GM12878 (cell line): ENCODE results near the gene MBD5. TPM values are rescaled to one million over a fixed set of nuclear protein-coding genes. Genes with fewer than 3 reads are reported as not detected.

ENCODE experiments used
- ATAC-seq: fragments of 200-7000 bp; cut with Tn5 transposase; 3 replicates; pipeline ENCODE4 v1.9.1; 2020; ENCODE audit warnings: mild to moderate bottlenecking, moderate library complexity
- BruUV-seq: library from RNA; stranded (reverse); fragments of 400-500 nt; replicated peaks from 2 replicates; lab custom pipeline; 2021; lab: Mats Ljungman, UMichigan
- CTCF ChIA-PET: fragments of 300-600 bp; sonication (Branson Sonifier 250); formaldehyde crosslinking; extraction: SDS; loops from one replicate; lab custom pipeline; 2021; ENCODE audit warnings: inconsistent platforms; lab: Yijun Ruan, JAX
- POLR2A ChIA-PET: fragments of 350-600 bp; formaldehyde crosslinking; extraction: SDS; loops from one replicate; lab custom pipeline; 2021; ENCODE audit warnings: inconsistent platforms; lab: Charles Lee
- RAD21 ChIA-PET: fragments of 300-600 bp; sonication (Branson Sonifier 250); formaldehyde crosslinking; loops from one replicate; lab custom pipeline; 2023; ENCODE audit warnings: antibody characterized with exemption; ENCODE audit not compliant: unreplicated experiment; lab: Charles Lee
- SMC1A ChIA-PET: fragments of 300-600 bp; sonication (Branson Sonifier 250); formaldehyde crosslinking; loops from one replicate; lab custom pipeline; 2023; ENCODE audit not compliant: unreplicated experiment, uncharacterized antibody; lab: Charles Lee
- DNase-seq: peaks from one replicate; pipeline ENCODE4 v3.0.0-alpha.2; 2011; ENCODE audit warnings: low read depth, low spot score
- FAIRE-seq: peaks from 3 replicates; lab custom pipeline; 2011; peaks lifted over from hg19 to GRCh38; lab: Jason Lieb, UNC
- H2AFZ ChIP-seq: 2 replicates; pipeline ENCODE4 v1.6.0; 2011; ENCODE audit warnings: low read depth, low read length, control low read depth; ENCODE audit not compliant: control insufficient read depth
- H3K27ac ChIP-seq: 2 replicates; pipeline ENCODE4 v1.5.1; 2011; ENCODE audit warnings: control low read depth; ENCODE audit not compliant: control insufficient read depth, insufficient read depth
- H3K27me3 ChIP-seq, 2 experiments: replicated peaks in 1 of 2; 2 replicates each; pipeline versions ENCODE4 v1.6.0 to v1.6.1; 2011; ENCODE audit warnings: low read length in 1 of 2; ENCODE audit not compliant: control insufficient read depth in 2 of 2, insufficient read depth in 2 of 2
- H3K36me3 ChIP-seq, 2 experiments: 2 replicates each; pipeline ENCODE4 v1.5.1; 2011; ENCODE audit warnings: low read length in 1 of 2; ENCODE audit not compliant: control insufficient read depth in 2 of 2, insufficient read depth in 2 of 2
- H3K4me1 ChIP-seq: 2 replicates; pipeline ENCODE4 v1.6.1; 2011; ENCODE audit warnings: mild to moderate bottlenecking, low read length, moderate library complexity, mixed read lengths; ENCODE audit not compliant: control insufficient read depth, insufficient read depth
- H3K4me2 ChIP-seq: 2 replicates; pipeline ENCODE4 v1.6.0; 2011; ENCODE audit warnings: control low read depth; ENCODE audit not compliant: control insufficient read depth, insufficient read depth
- H3K4me3 ChIP-seq: fragments of 200-600 bp; sonication (generic); 2 replicates; pipeline ENCODE4 v1.5.1; 2016
- H3K79me2 ChIP-seq: 2 replicates; pipeline ENCODE4 v1.6.0; 2011; ENCODE audit warnings: low read length; ENCODE audit not compliant: control insufficient read depth, insufficient read depth
- H3K9ac ChIP-seq: 2 replicates; pipeline ENCODE4 v1.8.0; 2011; ENCODE audit warnings: low read length, control low read depth, mixed read lengths; ENCODE audit not compliant: control insufficient read depth, insufficient read depth
- H3K9me3 ChIP-seq: replicated peaks from 3 replicates; pipeline ENCODE4 v1.5.1; 2011; ENCODE audit warnings: mild to moderate bottlenecking, low read length; ENCODE audit not compliant: control insufficient read depth, insufficient read depth
- H4K20me1 ChIP-seq: 2 replicates; pipeline ENCODE4 v1.6.0; 2011; ENCODE audit not compliant: control insufficient read depth, insufficient read depth
- CBX3 ChIP-seq: fragments of 200-600 bp; sonication (generic); IDR thresholded peaks from 2 replicates; pipeline ENCODE4 v1.6.1; 2016; ENCODE audit warnings: low read depth, borderline replicate concordance
- MYB ChIP-seq: fragments of 150-350 bp; IDR thresholded peaks from 2 replicates; pipeline ENCODE4 v1.6.1; 2014; ENCODE audit warnings: mild to moderate bottlenecking, low read depth, low read length, borderline replicate concordance
- RB1 ChIP-seq: fragments of 450-650 bp; formaldehyde crosslinking; IDR thresholded peaks from 2 replicates; pipeline ENCODE4 v1.6.1; 2017; ENCODE audit warnings: mild to moderate bottlenecking, borderline replicate concordance
- SMC3 ChIP-seq: IDR thresholded peaks from 2 replicates; pipeline ENCODE4 v1.6.1; 2011; ENCODE audit warnings: low read length, improper control_type of control experiment, borderline replicate concordance
- TARDBP ChIP-seq: IDR thresholded peaks from 2 replicates; pipeline ENCODE4 v1.6.1; 2016; ENCODE audit warnings: borderline replicate concordance
- WGBS: methylation state at CpG from one replicate; pipeline ENCODE4 v1.1.6; 2016; ENCODE audit warnings: low lambda C conversion rate; ENCODE audit not compliant: insufficient replicate concordance, insufficient coverage; ENCODE audit errors: missing lambda C conversion rate; 5-methylcytosine and 5-hydroxymethylcytosine counted together
- in situ Hi-C: fragments of 300-500 bp; cut with MboI; formaldehyde crosslinking; loops from 9 replicates; pipeline ENCODE4 v1.14.3; 2018; ENCODE audit warnings: mixed read lengths
- intact Hi-C: fragments of 100-400 bp; cut with micrococcal nuclease; formaldehyde crosslinking; loops from one replicate; pipeline ENCODE4 v1.14.2; 2022; ENCODE audit not compliant: unreplicated experiment
- polyA plus RNA-seq, 11 experiments: library from polyadenylated mRNA; depleted of rRNA in 4 of 11; unstranded in 6 of 11; stranded (reverse) in 5 of 11; fragments of >200 nt; fragmentation: Nextera tagmentation in 4 of 11; fragmentation: Illumina TruSeq in 1 of 11; extraction: Ambion mirVana in 4 of 11; extraction: Trizol in 1 of 11; gene quantifications; 1 replicate in 1 of 11; 2 replicates in 10 of 11; pipeline versions ENCODE4 v1.2.1 to v1.2.3, GENCODE V29; 2011 to 2016; ENCODE audit warnings: inconsistent platforms in 2 of 11, missing spikeins in 2 of 11, low read depth in 1 of 11
- total RNA-seq, 4 experiments: library from RNA; depleted of rRNA in 3 of 4; stranded (reverse); fragments of >200 nt in 3 of 4; fragmentation: Illumina TruSeq in 1 of 4; extraction: Trizol in 1 of 4; gene quantifications; 2 replicates each; pipeline versions ENCODE4 v1.2.1 to v1.2.3, GENCODE V29; 2013 to 2021

The MBD5 gene
- total and polyA plus RNA-seq, 10 of the 15 experiments (the other 5 are each of a cell fraction or from before 2014, with no cell fraction given), result 7.4 to 58.0 (median 21.2) TPM

- no peak overlapping the region for H3K27ac ChIP-seq
- DNase-seq (no peak), FAIRE-seq (no peak), ATAC-seq (no peak)
- intact Hi-C loops (no loop called here), in situ Hi-C loops (loop anchor here (5.0 kb wide), 1 partner anchor 520 kb away; no protein-coding TSS in a partner anchor)
- ChIA-PET CTCF (interaction anchor here (0.6 to 1.0 kb wide), 3 partner anchors 16 to 523 kb away, joined by 3 to 7 read pairs (median 3); no protein-coding TSS in a partner anchor), SMC1A (no interaction called here), POLR2A (no interaction called here), RAD21 (interaction anchor here (1.0 kb wide), 1 partner anchor 523 kb away, joined by 3 read pairs; no protein-coding TSS in a partner anchor)
- H3K9ac ChIP-seq, result no peak overlapping the region
- TF ChIP-seq MYB, result no peak
- TF ChIP-seq CBX3, result no peak
- TF ChIP-seq RB1, result no peak
- no peak overlapping the region for H3K4me3 ChIP-seq
- H3K4me2 ChIP-seq, result no peak overlapping the region
- no peaks in the 10 kb centered on the region for H3K27me3 ChIP-seq
- no peaks in the 10 kb centered on the region for H3K36me3 ChIP-seq
- no peaks in the 10 kb centered on the region for H3K79me2 ChIP-seq
- no peaks in the 10 kb centered on the region for H4K20me1 ChIP-seq
- no TSS peak for BruUV-seq
- H2AFZ ChIP-seq, result no peak overlapping the region
- H3K4me1 ChIP-seq, result no peaks in the 10 kb centered on the region
- WGBS, result 92% methylated on average over 1 of the region's 1 CpG
- no peaks in the 10 kb centered on the region for H3K9me3 ChIP-seq
These were observed 491.6 kb downstream of the MBD5 start for GRCh38 chr2:148512501-148512900.

GRCh38 chr2:148513427-148513826 lies 492.5 kb downstream of the MBD5 start:
- H3K27ac ChIP-seq, result no peak overlapping the region
- no peak for FAIRE-seq
- H3K27me3 ChIP-seq, result no peaks in the 10 kb centered on the region
- ATAC-seq, result no peak
- TF ChIP-seq TARDBP (no peak), SMC3 (no peak)
- no peak overlapping the region for H3K4me3 ChIP-seq
- WGBS, result 86% methylated on average over 1 of the region's 1 CpG
- H3K4me1 ChIP-seq, result no peaks in the 10 kb centered on the region
- CTCF ChIA-PET, result no interaction called here
- H3K9ac ChIP-seq, result no peak overlapping the region
- no peaks in the 10 kb centered on the region for H3K79me2 ChIP-seq
- no peaks in the 10 kb centered on the region for H4K20me1 ChIP-seq
- RAD21 ChIA-PET, result interaction anchor here (1.0 kb wide), 1 partner anchor 524 kb away, joined by 3 read pairs; no protein-coding TSS in a partner anchor
- in situ Hi-C loops, result loop anchor here (5.0 kb wide), 1 partner anchor 521 kb away; no protein-coding TSS in a partner anchor
- no peak overlapping the region for H2AFZ ChIP-seq
- POLR2A ChIA-PET, result no interaction called here
- SMC1A ChIA-PET, result no interaction called here
- H3K4me2 ChIP-seq, result no peak overlapping the region
- no peaks in the 10 kb centered on the region for H3K9me3 ChIP-seq
- no TSS peak for BruUV-seq
- no peaks in the 10 kb centered on the region for H3K36me3 ChIP-seq
- intact Hi-C loops, result no loop called here
- DNase-seq, result no peak
